Astrocyte of the spinal cord (primary cell): Measurements from ENCODE around the gene FEZ2.

ENCODE experiments used
- DNase-seq: peaks from one replicate; pipeline ENCODE4 v3.0.0; 2011; ENCODE audit warnings: low read depth, low spot score
- H3K4me3 ChIP-seq: 2 replicates; pipeline ENCODE4 v1.5.1; 2011; ENCODE audit warnings: low read depth, mild to moderate bottlenecking, low read length, moderate library complexity
- CTCF ChIP-seq: IDR thresholded peaks from 2 replicates; pipeline ENCODE4 v1.5.1; 2012; ENCODE audit warnings: low read depth, mild to moderate bottlenecking, low read length, inconsistent platforms
- in situ Hi-C: cut with HindIII; loops from 2 replicates; pipeline ENCODE4 v1.10.0; 2017; ENCODE audit warnings: low sequenced_read_pairs

The FEZ2 gene

DNA sequence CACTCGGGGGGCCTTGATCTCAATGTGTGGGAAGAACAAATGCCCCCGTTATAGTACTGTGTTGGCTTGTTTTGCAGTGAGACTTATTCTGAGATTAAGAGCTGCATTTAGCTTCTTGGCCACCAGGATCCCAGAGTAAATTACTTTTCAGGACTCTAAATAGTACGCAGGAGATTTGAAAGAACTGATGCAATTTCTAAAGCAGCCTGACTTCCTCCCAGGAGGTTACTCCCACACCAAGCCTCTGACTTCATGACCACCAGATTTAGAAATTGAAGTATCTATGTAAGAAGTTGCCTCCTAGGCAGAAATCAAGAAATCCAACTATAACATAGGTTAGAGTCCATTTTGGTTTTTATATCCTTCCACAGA, 67.0 kb downstream of the FEZ2 start:
- TF ChIP-seq CTCF: peak; percentile 9
- peak; percentile 62 for DNase-seq
- in situ Hi-C loops: no loop called here
- no peak overlapping the region for H3K4me3 ChIP-seq

- no peak overlapping the region for H3K4me3 ChIP-seq
- TF ChIP-seq CTCF: no peak
- in situ Hi-C loops: no loop called here
- DNase-seq: peak; percentile 71
Observed at GRCh38 chr2:36530178-36530982, 67.6 kb downstream of the FEZ2 start.

DNA sequence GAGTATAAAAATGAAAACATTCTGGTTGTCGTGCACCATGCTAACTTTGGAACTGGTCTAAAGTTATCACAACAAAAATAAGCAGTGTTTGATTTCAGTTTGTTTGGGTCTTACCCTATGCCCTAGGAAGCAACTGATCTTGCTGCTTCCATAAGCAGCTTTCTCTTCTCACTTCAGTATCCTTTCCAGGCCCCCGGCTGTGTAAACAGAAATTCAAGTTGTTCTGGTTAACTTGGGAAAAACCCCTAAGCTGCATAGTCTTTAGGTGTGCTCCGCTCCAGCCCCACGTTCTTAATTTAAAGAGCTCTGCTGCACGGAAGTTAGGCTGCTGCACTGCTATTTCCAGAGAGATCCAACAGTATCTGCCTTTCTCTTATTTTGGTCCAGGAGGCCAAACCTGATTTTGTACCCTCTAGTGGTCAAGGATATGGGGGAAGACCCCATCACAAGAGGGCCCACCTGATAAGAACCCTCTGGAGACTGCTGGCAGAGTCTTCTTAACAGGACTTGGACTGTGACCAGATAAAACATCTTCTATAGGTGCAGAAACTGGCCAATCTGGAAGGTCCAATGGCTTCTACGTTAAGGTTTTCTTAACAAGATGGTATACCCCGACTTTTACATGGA, 69.1 kb downstream of the FEZ2 start:
- peak; percentile 25 for DNase-seq
- in situ Hi-C loops: no loop called here
- no peak for TF ChIP-seq CTCF
- no peak overlapping the region for H3K4me3 ChIP-seq

DNA sequence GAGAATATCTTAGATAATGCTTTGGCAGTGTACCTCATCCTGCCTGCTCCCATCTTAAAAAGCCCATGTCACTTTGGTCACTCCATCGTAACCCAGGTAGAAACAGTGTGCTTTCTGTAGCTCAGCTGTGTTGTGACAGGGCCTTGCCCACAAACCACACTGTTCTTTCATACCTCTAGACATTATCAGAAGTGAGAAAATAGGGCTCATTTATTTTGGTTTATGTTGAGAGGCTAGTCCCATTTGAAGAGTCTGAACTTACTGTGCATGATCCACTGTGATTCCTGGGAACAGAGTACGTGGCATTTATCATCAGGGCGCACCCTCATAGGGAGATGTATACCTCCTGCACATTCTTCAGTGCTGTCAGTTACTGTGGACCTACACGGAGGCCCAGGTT, 69.7 kb downstream of the FEZ2 start:
- no peak overlapping the region for H3K4me3 ChIP-seq
- no peak for TF ChIP-seq CTCF
- in situ Hi-C loops: no loop called here
- no peak for DNase-seq

GRCh38 chr2:36526226-36526625, 71.7 kb downstream of the FEZ2 start:
- no peak for TF ChIP-seq CTCF
- no peak overlapping the region for H3K4me3 ChIP-seq
- no peak for DNase-seq
- in situ Hi-C loops: no loop called here

DNA sequence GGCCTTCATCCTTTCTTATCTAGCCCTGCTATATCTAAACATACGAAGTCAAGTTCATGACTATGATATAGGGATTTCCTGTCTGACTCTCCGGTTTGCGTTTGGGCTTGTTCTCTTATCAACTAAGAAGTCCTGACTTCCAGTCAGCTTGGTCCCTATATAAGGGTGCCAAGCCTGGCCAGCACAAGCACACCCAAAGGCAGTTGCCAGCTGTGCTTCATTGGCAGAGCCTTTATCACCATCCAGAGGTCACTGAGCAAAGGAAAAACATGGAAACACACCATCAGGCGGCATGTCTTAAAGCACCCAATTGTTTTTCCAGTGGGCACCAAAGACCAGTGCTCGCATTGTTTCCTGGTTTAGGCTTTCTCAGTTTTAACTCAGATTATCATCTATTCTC, 72.7 kb downstream of the FEZ2 start:
- no peak for DNase-seq
- no peak overlapping the region for H3K4me3 ChIP-seq
- no peak for TF ChIP-seq CTCF
- in situ Hi-C loops: no loop called here
